ENCODE data around the gene ENGASE. TPM values are rescaled to one million over a fixed set of nuclear protein-coding genes. Genes with fewer than 3 reads are reported as not detected.

ENGASE gene
- total and polyA plus RNA-seq, 3 donors from 2014 or later, result 20.3 to 48.5 (median 34.9) TPM

DNA sequence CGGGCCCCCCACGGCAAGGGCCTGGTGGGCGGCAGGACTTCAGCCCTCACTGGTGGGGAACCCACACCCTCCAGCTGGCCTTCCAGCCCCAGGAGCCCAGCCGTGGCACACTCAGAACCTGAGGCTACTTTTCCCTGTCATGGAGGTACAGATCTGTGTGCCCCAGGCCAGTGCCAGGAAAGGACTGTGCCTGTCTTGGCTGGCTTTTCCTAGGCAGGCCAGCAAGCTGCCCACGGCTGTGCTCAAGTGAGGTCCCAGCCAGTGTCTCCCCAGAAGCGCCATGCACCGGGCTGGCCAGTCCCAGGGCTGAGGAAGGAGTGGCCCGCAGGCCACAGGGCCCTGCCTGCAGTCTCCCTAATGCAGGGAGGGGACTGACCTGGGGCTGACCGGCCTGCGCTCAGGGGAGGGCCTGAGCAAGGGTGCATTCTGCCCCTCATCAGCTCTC lies 16.6 kb downstream of the ENGASE start:
- Histone ChIP-seq H3K27me3 (no peaks in the 10 kb centered on the region), H3K4me1 (peaks cover 8% of the 10 kb centered on the region), H3K27ac (no peak overlapping the region), H3K9me3 (no peaks in the 10 kb centered on the region), H3K4me3 (no peak overlapping the region), H3K36me3 (ENCODE audit: low read depth, missing control alignments) (no peaks in the 10 kb centered on the region)
- TF ChIP-seq, protein P1, sequence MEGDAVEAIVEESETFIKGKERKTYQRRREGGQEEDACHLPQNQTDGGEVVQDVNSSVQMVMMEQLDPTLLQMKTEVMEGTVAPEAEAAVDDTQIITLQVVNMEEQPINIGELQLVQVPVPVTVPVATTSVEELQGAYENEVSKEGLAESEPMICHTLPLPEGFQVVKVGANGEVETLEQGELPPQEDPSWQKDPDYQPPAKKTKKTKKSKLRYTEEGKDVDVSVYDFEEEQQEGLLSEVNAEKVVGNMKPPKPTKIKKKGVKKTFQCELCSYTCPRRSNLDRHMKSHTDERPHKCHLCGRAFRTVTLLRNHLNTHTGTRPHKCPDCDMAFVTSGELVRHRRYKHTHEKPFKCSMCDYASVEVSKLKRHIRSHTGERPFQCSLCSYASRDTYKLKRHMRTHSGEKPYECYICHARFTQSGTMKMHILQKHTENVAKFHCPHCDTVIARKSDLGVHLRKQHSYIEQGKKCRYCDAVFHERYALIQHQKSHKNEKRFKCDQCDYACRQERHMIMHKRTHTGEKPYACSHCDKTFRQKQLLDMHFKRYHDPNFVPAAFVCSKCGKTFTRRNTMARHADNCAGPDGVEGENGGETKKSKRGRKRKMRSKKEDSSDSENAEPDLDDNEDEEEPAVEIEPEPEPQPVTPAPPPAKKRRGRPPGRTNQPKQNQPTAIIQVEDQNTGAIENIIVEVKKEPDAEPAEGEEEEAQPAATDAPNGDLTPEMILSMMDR (IDR thresholded peaks at IDR 0.05), result no peak
- TF ChIP-seq POLR2A (IDR thresholded peaks at IDR 0.05), result no peak
- intact Hi-C loops (cut with DNase I; ENCODE audit: low total_unique reads), result no loop called here
- DNase-seq, result no peak
- 87 to 100% methylated on average over 3 to 9 of the region's 10 CpGs for WGBS, 2 donors

DNA sequence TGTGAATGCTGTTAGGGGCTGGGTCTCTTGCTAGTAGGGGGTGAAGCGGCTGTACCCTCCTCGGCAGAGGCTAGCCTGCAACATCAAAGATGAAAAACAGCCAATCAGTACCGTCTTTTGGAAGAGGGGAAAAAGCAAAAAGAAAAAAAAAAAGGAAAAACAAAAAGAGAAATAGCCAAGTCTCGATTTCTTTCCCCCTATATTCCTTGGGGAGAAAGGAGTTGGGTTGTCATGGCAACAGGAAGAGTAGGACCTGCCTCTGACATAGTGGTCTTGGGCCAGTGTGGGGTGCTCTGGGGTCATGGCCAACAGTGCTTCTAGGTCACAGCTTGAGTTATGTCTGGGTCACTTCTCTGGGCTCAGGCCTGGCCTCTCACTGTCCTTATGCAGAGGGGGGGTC lies 17.9 kb downstream of the ENGASE start:
- Histone ChIP-seq H3K9me3 (no peaks in the 10 kb centered on the region), H3K27ac (no peak overlapping the region)
- intact Hi-C loops (cut with DNase I; ENCODE audit: low total_unique reads), result no loop called here

DNA sequence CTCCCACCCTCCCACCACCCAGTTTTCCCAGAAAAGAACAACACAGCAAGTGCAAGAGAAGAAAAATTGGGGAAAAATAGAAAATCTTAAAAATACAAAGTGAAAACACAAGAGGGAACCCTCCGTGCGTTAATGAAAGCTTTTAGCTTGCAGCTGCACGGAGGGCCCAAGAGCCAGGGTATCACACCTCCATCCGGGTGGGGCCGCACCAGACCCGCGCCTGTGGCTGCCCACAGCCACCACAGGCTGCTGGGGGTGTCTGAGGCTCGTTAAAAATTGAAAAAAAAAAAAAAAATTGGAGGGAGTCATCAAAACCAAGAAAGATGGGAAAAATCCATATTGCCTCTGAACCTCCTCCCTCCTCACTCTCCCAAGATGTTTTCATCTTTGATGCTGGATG lies 18.6 kb downstream of the ENGASE start:
- TF ChIP-seq POLR2A (IDR thresholded peaks at IDR 0.05), result no peak
- TF ChIP-seq, protein P1 (IDR thresholded peaks at IDR 0.05), result no peak
- 63 to 69% methylated on average over 8 of the region's 8 CpGs for WGBS, 2 donors
- no peaks in the 10 kb centered on the region for H3K36me3 ChIP-seq (ENCODE audit: low read depth, missing control alignments)
- no peak for DNase-seq
- no peaks in the 10 kb centered on the region for H3K9me3 ChIP-seq
- intact Hi-C loops (cut with DNase I; ENCODE audit: low total_unique reads), result no loop called here
- no peak overlapping the region for H3K4me3 ChIP-seq
- H3K27me3 ChIP-seq, result no peaks in the 10 kb centered on the region
- H3K4me1 ChIP-seq, result peaks cover 8% of the 10 kb centered on the region
- H3K27ac ChIP-seq, result no peak overlapping the region

More for the DNA sequence above, 17.9 kb downstream of the ENGASE start:
- peaks cover 8% of the 10 kb centered on the region for H3K4me1 ChIP-seq
- H3K36me3 ChIP-seq (ENCODE audit: low read depth, missing control alignments), result no peaks in the 10 kb centered on the region
- TF ChIP-seq, protein P1 (IDR thresholded peaks at IDR 0.05), result no peak
- no peak for TF ChIP-seq POLR2A (IDR thresholded peaks at IDR 0.05)
- H3K27me3 ChIP-seq, result no peaks in the 10 kb centered on the region
- DNase-seq, result no peak
- H3K4me3 ChIP-seq, result no peak overlapping the region
- WGBS, 2 donors, result 71 to 77% methylated on average over 4 of the region's 4 CpGs

DNA sequence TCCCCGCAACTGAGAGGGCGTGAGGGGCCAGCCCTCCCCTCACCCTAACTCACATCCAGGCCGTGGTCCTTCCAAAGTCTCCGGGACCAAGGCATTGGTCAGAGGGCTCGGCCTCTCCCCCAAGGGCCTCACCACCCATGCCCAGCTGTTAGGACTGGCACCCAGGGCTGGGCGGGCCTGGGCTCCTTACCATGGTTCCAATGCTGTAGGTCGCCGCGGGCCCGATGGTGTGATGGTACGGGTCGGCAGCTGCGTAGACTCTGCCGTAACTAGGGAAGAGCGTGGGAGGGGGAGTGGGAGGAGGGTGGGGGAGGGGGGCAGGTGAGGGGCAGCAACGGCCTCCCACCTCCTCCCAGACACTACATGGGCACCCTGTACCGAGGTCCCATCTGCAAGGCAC lies 19.6 kb downstream of the ENGASE start:
- DNase-seq, result no peak
- no peaks in the 10 kb centered on the region for H3K36me3 ChIP-seq (ENCODE audit: low read depth, missing control alignments)
- no peaks in the 10 kb centered on the region for H3K9me3 ChIP-seq
- no peak for TF ChIP-seq POLR2A (IDR thresholded peaks at IDR 0.05)
- TF ChIP-seq, protein P1 (IDR thresholded peaks at IDR 0.05), result no peak
- no peaks in the 10 kb centered on the region for H3K27me3 ChIP-seq
- WGBS, 2 donors, result 87% methylated on average over 12 of the region's 17 CpGs; no CpG with 5 or more reads in 1 of the 2 donors
- peaks cover 8% of the 10 kb centered on the region for H3K4me1 ChIP-seq
- no peak overlapping the region for H3K27ac ChIP-seq
- intact Hi-C loops (cut with DNase I; ENCODE audit: low total_unique reads), result no loop called here
- H3K4me3 ChIP-seq, result no peak overlapping the region

DNA sequence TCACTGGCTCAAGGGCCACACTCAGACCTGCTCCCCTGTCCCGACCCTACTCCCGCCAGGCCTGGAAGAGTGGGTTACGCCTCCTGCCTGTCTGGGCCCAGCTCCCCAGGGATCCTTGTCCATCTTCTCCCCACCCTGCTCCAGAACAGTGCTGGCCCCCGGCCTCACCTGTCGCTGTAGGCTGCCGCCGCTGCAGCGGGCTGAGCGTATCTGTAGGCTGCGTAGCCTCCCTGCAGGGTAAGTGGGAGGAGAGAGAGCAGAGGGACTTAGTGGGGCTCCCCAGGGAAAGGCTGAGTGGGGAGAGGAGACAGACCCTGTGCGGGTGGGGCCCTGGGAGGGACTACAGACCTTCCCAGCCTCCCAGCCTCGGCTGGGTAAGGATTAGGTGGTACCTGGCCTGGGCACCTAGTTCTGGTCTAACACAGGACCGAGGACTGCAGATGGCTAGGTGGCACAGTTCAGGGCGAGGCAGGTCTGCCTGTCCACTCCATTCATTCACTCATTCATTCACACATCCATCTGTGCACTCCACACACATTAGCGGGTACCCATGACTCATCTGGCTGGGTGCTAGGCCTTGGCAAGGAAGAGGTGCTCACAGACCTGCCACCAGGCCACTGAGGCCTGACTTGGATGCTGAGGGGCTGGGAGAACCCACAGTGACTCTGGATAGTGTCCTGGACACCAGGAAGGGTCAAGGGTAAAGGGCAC lies 20.9 kb downstream of the ENGASE start:
- Histone ChIP-seq H3K4me1 (peaks cover under 1% of the 10 kb centered on the region), H3K27me3 (no peaks in the 10 kb centered on the region), H3K36me3 (ENCODE audit: low read depth, missing control alignments) (no peaks in the 10 kb centered on the region), H3K4me3 (no peak overlapping the region), H3K9me3 (no peaks in the 10 kb centered on the region), H3K27ac (no peak overlapping the region)
- intact Hi-C loops (cut with DNase I; ENCODE audit: low total_unique reads), result no loop called here
- 93% methylated on average over 12 of the region's 15 CpGs for WGBS, 2 donors
- DNase-seq, result no peak
- TF ChIP-seq POLR2A (IDR thresholded peaks at IDR 0.05), result no peak
- TF ChIP-seq, protein P1 (IDR thresholded peaks at IDR 0.05), result no peak

Measured in testis (tissue), 3 donors.